ENCODE data around the gene SREBF1. TPM values are rescaled to one million over a fixed set of nuclear protein-coding genes. Genes with fewer than 3 reads are reported as not detected.
A peak's percentile ranks its signal among the peaks of the same experiment; 100 is the strongest.
"Not testable (repeated sequence)": the region's sequence is repeated elsewhere in the genome, so short reads cannot be mapped to it uniquely, and the experiment has no call there.

The SREBF1 gene
- polyA plus RNA-seq, 3 donors = 7.6 to 35.9 (median 10.5) TPM

DNA sequence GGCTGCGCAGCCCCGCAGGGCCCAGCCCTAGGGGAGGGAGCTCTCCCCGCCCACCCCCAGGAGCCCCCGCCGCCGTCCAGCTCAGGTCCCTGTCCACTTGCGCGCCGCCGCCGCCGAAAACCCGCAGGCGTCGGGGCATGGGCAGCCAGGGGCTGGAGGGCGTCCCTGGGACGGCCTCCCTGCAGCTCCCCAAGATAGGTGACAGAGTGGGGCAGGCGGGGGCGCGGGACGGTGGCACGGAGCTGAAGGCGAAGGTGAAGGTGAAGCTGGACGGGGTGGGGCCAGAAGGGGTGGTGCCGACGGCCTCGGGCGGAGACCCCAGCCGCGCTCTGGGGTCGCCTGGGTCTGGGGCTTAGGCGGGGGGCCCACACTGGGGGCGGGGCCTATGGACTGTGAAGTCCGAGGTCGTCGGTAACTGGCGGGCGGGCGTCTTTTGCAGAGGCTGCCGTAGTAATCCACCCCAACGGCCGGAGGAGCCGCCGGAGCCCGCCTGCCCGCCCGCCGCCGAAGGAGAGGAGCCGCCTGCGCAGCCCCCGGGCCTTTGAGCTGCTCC is 27.2 kb downstream of the SREBF1 start:
- H4K20me1 ChIP-seq (ENCODE audit: insufficient read depth, low read length) = peaks cover 11% of the 10 kb centered on the region
- DNase-seq = no peak
- TF ChIP-seq, protein P1, sequence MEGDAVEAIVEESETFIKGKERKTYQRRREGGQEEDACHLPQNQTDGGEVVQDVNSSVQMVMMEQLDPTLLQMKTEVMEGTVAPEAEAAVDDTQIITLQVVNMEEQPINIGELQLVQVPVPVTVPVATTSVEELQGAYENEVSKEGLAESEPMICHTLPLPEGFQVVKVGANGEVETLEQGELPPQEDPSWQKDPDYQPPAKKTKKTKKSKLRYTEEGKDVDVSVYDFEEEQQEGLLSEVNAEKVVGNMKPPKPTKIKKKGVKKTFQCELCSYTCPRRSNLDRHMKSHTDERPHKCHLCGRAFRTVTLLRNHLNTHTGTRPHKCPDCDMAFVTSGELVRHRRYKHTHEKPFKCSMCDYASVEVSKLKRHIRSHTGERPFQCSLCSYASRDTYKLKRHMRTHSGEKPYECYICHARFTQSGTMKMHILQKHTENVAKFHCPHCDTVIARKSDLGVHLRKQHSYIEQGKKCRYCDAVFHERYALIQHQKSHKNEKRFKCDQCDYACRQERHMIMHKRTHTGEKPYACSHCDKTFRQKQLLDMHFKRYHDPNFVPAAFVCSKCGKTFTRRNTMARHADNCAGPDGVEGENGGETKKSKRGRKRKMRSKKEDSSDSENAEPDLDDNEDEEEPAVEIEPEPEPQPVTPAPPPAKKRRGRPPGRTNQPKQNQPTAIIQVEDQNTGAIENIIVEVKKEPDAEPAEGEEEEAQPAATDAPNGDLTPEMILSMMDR (IDR thresholded peaks at IDR 0.05) = no peak
- H3K36me3 ChIP-seq (replicated peaks in 1 of 2; ENCODE audit: control insufficient read depth in 1 of 2, insufficient read depth in 2 of 2, low read length in 2 of 2) = peaks cover 36 to 61% of the 10 kb centered on the region in 2 donors
- 96% methylated on average over 37 of the region's 52 CpGs for WGBS (ENCODE audit: insufficient coverage)
- H3K79me2 ChIP-seq (ENCODE audit: insufficient read depth, low read length) = no peaks in the 10 kb centered on the region
- intact Hi-C loops (cut with micrococcal nuclease) = loop anchor here (5.0 to 10.0 kb wide), 2 partner anchors 215 to 228 kb away; partner anchors contain the start of genes ATPAF2 (in 1 of the 2) and GID4 (in 1 of the 2)
- H3K4me1 Mint-ChIP-seq = no peaks in the 10 kb centered on the region
- H3K36me3 Mint-ChIP-seq = peaks cover 37 to 50% of the 10 kb centered on the region in 2 donors
- no peaks in the 10 kb centered on the region for H3K9me3 ChIP-seq (replicated peaks in 1 of 2; ENCODE audit: control insufficient read depth in 1 of 2, insufficient read depth in 1 of 2, low read length in 2 of 2)
- H3K27ac Mint-ChIP-seq = no peak overlapping the region
- H3K4me1 ChIP-seq (ENCODE audit: control insufficient read depth in 1 of 2, insufficient read depth in 2 of 2, low read length in 2 of 2) = no peaks in the 10 kb centered on the region
- H3K27ac ChIP-seq (ENCODE audit: low read depth in 1 of 2, low read length in 2 of 2) = no peak overlapping the region
- no peak overlapping the region for H3K4me3 Mint-ChIP-seq
- peaks cover 0 to 2% (median 0%) of the 10 kb centered on the region in 3 donors for H3K27me3 Mint-ChIP-seq (ENCODE audit: low read depth in 3 of 3)
- H3K4me3 ChIP-seq (replicated peaks in 1 of 3; ENCODE audit: low read depth in 2 of 3, low read length in 3 of 3) = no peak overlapping the region
- no peak overlapping the region for H3K4me2 ChIP-seq (replicated peaks; ENCODE audit: extremely low read depth, low read length, poor library complexity, severe bottlenecking)
- H3K27me3 ChIP-seq (ENCODE audit: control insufficient read depth in 2 of 2, insufficient read depth in 2 of 2, low read length in 2 of 2) = no peaks in the 10 kb centered on the region
- no peak overlapping the region for H3K9ac ChIP-seq (ENCODE audit: insufficient read depth, low read length, poor library complexity, severe bottlenecking)
- H2AFZ ChIP-seq (ENCODE audit: insufficient read depth, low read depth, low read length, poor library complexity, severe bottlenecking) = no peak overlapping the region
- no peaks in the 10 kb centered on the region for H3K9me3 Mint-ChIP-seq

DNA sequence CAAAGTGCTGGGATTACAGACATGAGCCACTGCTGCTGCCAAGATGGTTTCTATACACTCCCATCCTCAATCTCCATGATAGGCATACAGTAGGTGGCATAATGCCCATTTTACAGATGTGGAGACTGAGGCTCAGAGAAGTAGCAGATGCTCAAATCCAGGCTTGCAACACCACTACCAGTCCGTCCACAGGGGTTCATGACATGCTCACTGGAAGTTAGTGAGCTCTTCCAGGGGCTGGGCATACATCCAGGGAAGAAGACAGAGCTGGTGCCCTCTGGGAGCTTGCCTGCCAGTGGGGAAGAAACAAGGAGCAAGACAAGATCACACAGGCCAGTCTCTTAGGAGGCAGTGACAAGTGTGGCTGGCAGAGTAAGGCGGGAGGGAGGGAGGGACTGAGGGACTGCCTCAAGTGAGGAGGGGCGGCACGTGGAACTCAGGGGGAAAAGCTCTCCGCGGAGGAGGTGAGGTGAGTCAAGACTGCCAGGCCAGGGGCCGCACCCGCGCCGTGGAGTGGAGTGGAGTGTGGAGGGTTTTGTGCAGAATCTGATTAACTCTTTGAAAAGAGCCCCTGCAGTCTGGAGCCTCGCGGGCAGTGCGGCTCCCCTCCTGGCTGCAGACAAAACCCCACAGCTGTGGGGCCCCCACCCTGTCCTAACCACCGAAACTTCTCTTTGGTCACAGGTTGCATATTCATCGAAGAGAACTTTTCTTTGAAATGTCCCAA is 27.9 kb downstream of the SREBF1 start:
- Histone ChIP-seq H4K20me1 (ENCODE audit: insufficient read depth, low read length) (peaks cover 11% of the 10 kb centered on the region), H3K9ac (ENCODE audit: insufficient read depth, low read length, poor library complexity, severe bottlenecking) (no peak overlapping the region), H2AFZ (ENCODE audit: insufficient read depth, low read depth, low read length, poor library complexity, severe bottlenecking) (no peak overlapping the region), H3K4me3 (replicated peaks in 1 of 3; ENCODE audit: low read depth in 2 of 3, low read length in 3 of 3) (no peak overlapping the region), H3K27me3 (ENCODE audit: control insufficient read depth in 2 of 2, insufficient read depth in 2 of 2, low read length in 2 of 2) (no peaks in the 10 kb centered on the region), H3K27ac (ENCODE audit: low read depth in 1 of 2, low read length in 2 of 2) (no peak overlapping the region), H3K79me2 (ENCODE audit: insufficient read depth, low read length) (no peaks in the 10 kb centered on the region), H3K9me3 (replicated peaks in 1 of 2; ENCODE audit: control insufficient read depth in 1 of 2, insufficient read depth in 1 of 2, low read length in 2 of 2) (no peaks in the 10 kb centered on the region), H3K36me3 (replicated peaks in 1 of 2; ENCODE audit: control insufficient read depth in 1 of 2, insufficient read depth in 2 of 2, low read length in 2 of 2) (peaks cover 34 to 61% of the 10 kb centered on the region in 2 donors), H3K4me1 (ENCODE audit: control insufficient read depth in 1 of 2, insufficient read depth in 2 of 2, low read length in 2 of 2) (no peaks in the 10 kb centered on the region), H3K4me2 (replicated peaks; ENCODE audit: extremely low read depth, low read length, poor library complexity, severe bottlenecking) (no peak overlapping the region)
- TF ChIP-seq, protein P1 (IDR thresholded peaks at IDR 0.05) = no peak
- no peaks in the 10 kb centered on the region for H3K4me1 Mint-ChIP-seq
- DNase-seq = no peak
- intact Hi-C loops (cut with micrococcal nuclease) = no loop called here
- H3K9me3 Mint-ChIP-seq = no peaks in the 10 kb centered on the region
- 76% methylated on average over 7 of the region's 15 CpGs for WGBS (ENCODE audit: insufficient coverage)
- peak overlapping the region in 1 of 7 donors; percentile 13 for H3K27ac Mint-ChIP-seq
- H3K4me3 Mint-ChIP-seq = no peak overlapping the region
- H3K27me3 Mint-ChIP-seq (ENCODE audit: low read depth in 3 of 3) = peaks cover 0 to 2% (median 0%) of the 10 kb centered on the region in 3 donors
- peaks cover 39 to 50% of the 10 kb centered on the region in 2 donors for H3K36me3 Mint-ChIP-seq

DNA sequence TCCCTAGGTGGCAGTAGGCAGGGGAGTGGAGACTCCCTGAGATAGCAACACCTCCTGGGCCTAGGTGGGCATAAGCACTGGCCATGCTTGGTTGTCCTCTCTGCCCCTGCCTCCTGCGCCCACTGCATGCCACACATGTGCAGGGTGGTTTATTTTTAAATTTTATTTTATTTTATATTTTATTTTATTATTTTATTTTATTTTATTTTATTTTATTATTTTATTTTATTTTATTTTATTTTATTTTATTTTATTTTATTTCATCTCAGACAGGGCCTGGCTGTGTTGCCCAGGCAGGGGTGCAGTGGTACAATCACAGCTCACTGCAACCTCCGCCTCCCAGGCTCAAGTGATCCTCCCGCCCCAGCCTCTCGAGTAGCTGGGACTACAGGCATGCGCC is 28.6 kb downstream of the SREBF1 start:
- H3K9ac ChIP-seq (ENCODE audit: insufficient read depth, low read length, poor library complexity, severe bottlenecking); H3K27me3 ChIP-seq (ENCODE audit: control insufficient read depth in 2 of 2, insufficient read depth in 2 of 2, low read length in 2 of 2); H3K79me2 ChIP-seq (ENCODE audit: insufficient read depth, low read length); H3K4me2 ChIP-seq (replicated peaks; ENCODE audit: extremely low read depth, low read length, poor library complexity, severe bottlenecking); H3K9me3 Mint-ChIP-seq; H3K4me1 Mint-ChIP-seq; H2AFZ ChIP-seq (ENCODE audit: insufficient read depth, low read depth, low read length, poor library complexity, severe bottlenecking); H3K4me1 ChIP-seq (ENCODE audit: control insufficient read depth in 1 of 2, insufficient read depth in 2 of 2, low read length in 2 of 2); H3K4me3 ChIP-seq (replicated peaks in 1 of 3; ENCODE audit: low read depth in 2 of 3, low read length in 3 of 3); H3K27me3 Mint-ChIP-seq (ENCODE audit: low read depth in 3 of 3); DNase-seq; H3K27ac ChIP-seq (ENCODE audit: low read depth in 1 of 2, low read length in 2 of 2); intact Hi-C loops (cut with micrococcal nuclease); H3K9me3 ChIP-seq (replicated peaks in 1 of 2; ENCODE audit: control insufficient read depth in 1 of 2, insufficient read depth in 1 of 2, low read length in 2 of 2); H3K4me3 Mint-ChIP-seq: not testable (repeated sequence)
- no CpG with 5 or more reads among the region's 5 CpGs for WGBS (ENCODE audit: insufficient coverage)
- H3K27ac Mint-ChIP-seq = peak overlapping the region in 1 of 7 donors; percentile 13
- peaks cover 11% of the 10 kb centered on the region for H4K20me1 ChIP-seq (ENCODE audit: insufficient read depth, low read length)
- H3K36me3 ChIP-seq (replicated peaks in 1 of 2; ENCODE audit: control insufficient read depth in 1 of 2, insufficient read depth in 2 of 2, low read length in 2 of 2) = peaks cover 37 to 57% of the 10 kb centered on the region in 2 donors
- peaks cover 44 to 51% of the 10 kb centered on the region in 2 donors for H3K36me3 Mint-ChIP-seq

Measured in CD14-positive monocyte (primary cell).